DOHH2 (cell line): ENCODE data around the gene CYP11A1.

Experiments
- H3F3A ChIP-seq: fragments of 200-600 bp; sonication (generic), shearing (Covaris generic); 2 replicates; pipeline ENCODE4 v1.6.0; 2016; ENCODE audit warnings: antibody characterized with exemption, mild to moderate bottlenecking; ENCODE audit not compliant: control insufficient read depth, insufficient read depth
- H3K27ac ChIP-seq: fragments of 200-600 bp; sonication (generic); 2 replicates; pipeline ENCODE4 v1.5.1; 2014; ENCODE audit warnings: low read depth, mild to moderate bottlenecking, low read length, moderate library complexity
- H3K27me3 ChIP-seq: fragments of 200-600 bp; sonication (generic); 2 replicates; pipeline ENCODE4 v1.6.1; 2014; ENCODE audit warnings: mild to moderate bottlenecking, low read length, mixed read lengths; ENCODE audit not compliant: control insufficient read depth
- H3K36me3 ChIP-seq: fragments of 200-600 bp; sonication (generic); 2 replicates; pipeline ENCODE4 v1.6.1; 2014; ENCODE audit warnings: mild to moderate bottlenecking, low read length, moderate library complexity, mixed read lengths; ENCODE audit not compliant: control insufficient read depth
- H3K4me1 ChIP-seq: fragments of 200-600 bp; sonication (generic); 2 replicates; pipeline ENCODE4 v1.6.1; 2014; ENCODE audit warnings: mild to moderate bottlenecking, low read length, mixed read lengths; ENCODE audit not compliant: control insufficient read depth
- H3K4me2 ChIP-seq: fragments of 200-600 bp; sonication (generic); 2 replicates; pipeline ENCODE4 v1.6.0; 2014; ENCODE audit warnings: mild to moderate bottlenecking, low read length, moderate library complexity
- H3K4me3 ChIP-seq: fragments of 200-600 bp; sonication (generic); 2 replicates; pipeline ENCODE4 v1.5.1; 2014; ENCODE audit warnings: mild to moderate bottlenecking, low read length, mixed read lengths
- H3K79me2 ChIP-seq: fragments of 200-600 bp; sonication (generic); 2 replicates; pipeline ENCODE4 v1.6.1; 2014; ENCODE audit warnings: mild to moderate bottlenecking, low read length, mixed read lengths; ENCODE audit not compliant: control insufficient read depth
- H3K9me2 ChIP-seq: fragments of 200-600 bp; sonication (generic); replicated peaks from 2 replicates; pipeline ENCODE4 v1.6.1; 2014; ENCODE audit warnings: mild to moderate bottlenecking, low read length, mixed read lengths; ENCODE audit not compliant: control insufficient read depth
- H3K9me3 ChIP-seq: fragments of 200-600 bp; sonication (generic); 2 replicates; pipeline ENCODE4 v1.6.1; 2014; ENCODE audit warnings: antibody characterized with exemption, low read length, mixed read lengths; ENCODE audit not compliant: control insufficient read depth, insufficient read depth
- H4K20me1 ChIP-seq: fragments of 200-600 bp; sonication (generic); 2 replicates; pipeline ENCODE4 v1.6.0; 2014; ENCODE audit warnings: low read depth, mild to moderate bottlenecking, antibody characterized with exemption, low read length, moderate library complexity; ENCODE audit not compliant: control insufficient read depth, insufficient read depth
- EZH2phosphoT487 ChIP-seq: fragments of 200-600 bp; sonication (generic); IDR thresholded peaks from 2 replicates; pipeline ENCODE4 v1.6.1; 2017; ENCODE audit warnings: borderline replicate concordance, mild to moderate bottlenecking, antibody characterized with exemption, low read length, moderate library complexity, mixed read lengths
- TF ChIP-seq, protein P1 (sequence below): fragments of 200-600 bp; sonication (generic); IDR thresholded peaks from one replicate; pipeline ENCODE4 v1.5.1; 2014; ENCODE audit warnings: antibody characterized with exemption, mild to moderate bottlenecking, low read depth, low read length; ENCODE audit not compliant: poor library complexity, severe bottlenecking

Gene CYP11A1

DNA sequence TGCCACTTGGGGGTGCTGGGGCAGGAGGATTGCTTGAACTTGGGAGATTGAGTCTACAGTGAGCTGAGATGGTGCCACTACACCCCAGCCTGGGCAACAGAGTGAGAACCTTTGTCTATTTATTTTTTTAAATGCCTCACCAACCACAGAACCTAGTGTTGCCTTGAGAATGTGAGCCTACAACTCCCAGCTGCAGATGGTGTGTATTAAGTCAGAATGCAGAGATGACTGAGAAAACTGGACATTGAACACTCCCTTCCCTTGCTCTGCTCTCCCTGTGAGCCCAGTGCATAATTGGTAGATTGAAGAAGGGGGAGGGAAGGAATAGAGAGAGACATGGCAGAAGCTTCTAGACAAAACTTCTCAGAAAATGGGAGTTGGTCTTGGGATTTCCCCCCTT lies 77.8 kb downstream of the CYP11A1 start:
- no peaks in the 10 kb centered on the region for H3K79me2 ChIP-seq
- no peak for TF ChIP-seq EZH2phosphoT487
- TF ChIP-seq, protein P1, sequence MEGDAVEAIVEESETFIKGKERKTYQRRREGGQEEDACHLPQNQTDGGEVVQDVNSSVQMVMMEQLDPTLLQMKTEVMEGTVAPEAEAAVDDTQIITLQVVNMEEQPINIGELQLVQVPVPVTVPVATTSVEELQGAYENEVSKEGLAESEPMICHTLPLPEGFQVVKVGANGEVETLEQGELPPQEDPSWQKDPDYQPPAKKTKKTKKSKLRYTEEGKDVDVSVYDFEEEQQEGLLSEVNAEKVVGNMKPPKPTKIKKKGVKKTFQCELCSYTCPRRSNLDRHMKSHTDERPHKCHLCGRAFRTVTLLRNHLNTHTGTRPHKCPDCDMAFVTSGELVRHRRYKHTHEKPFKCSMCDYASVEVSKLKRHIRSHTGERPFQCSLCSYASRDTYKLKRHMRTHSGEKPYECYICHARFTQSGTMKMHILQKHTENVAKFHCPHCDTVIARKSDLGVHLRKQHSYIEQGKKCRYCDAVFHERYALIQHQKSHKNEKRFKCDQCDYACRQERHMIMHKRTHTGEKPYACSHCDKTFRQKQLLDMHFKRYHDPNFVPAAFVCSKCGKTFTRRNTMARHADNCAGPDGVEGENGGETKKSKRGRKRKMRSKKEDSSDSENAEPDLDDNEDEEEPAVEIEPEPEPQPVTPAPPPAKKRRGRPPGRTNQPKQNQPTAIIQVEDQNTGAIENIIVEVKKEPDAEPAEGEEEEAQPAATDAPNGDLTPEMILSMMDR, result no peak
- no peaks in the 10 kb centered on the region for H3K9me2 ChIP-seq
- no peak overlapping the region for H3K4me2 ChIP-seq
- no peaks in the 10 kb centered on the region for H3K4me1 ChIP-seq
- H3K36me3 ChIP-seq, result no peaks in the 10 kb centered on the region
- no peaks in the 10 kb centered on the region for H3K27me3 ChIP-seq
- no peaks in the 10 kb centered on the region for H3K9me3 ChIP-seq
- H3F3A ChIP-seq, result no peaks in the 10 kb centered on the region
- no peak overlapping the region for H3K27ac ChIP-seq
- H3K4me3 ChIP-seq, result no peak overlapping the region
- no peaks in the 10 kb centered on the region; the same call in 1 of the 2 replicates for H4K20me1 ChIP-seq
